H9 (cell line): ENCODE results near the gene CD244. TPM values are rescaled to one million over a fixed set of nuclear protein-coding genes. Genes with fewer than 3 reads are reported as not detected.

Experiments
- DNase-seq: peaks from one replicate; pipeline ENCODE4 v3.0.0-alpha.2; 2017
- H2AFZ ChIP-seq: one replicate; pipeline ENCODE4 v1.6.1; 2013; ENCODE audit warnings: mild to moderate bottlenecking, low read length, control low read depth, moderate library complexity
- H2AK5ac ChIP-seq: 2 replicates; pipeline ENCODE4 v1.6.1; 2013; ENCODE audit warnings: low read length, control low read depth, mixed read lengths; ENCODE audit not compliant: insufficient read length
- H2BK120ac ChIP-seq: one replicate; pipeline ENCODE4 v1.6.1; 2013; ENCODE audit warnings: low read depth, mild to moderate bottlenecking, low read length, control low read depth, inconsistent platforms; ENCODE audit not compliant: poor library complexity, severe bottlenecking
- H2BK12ac ChIP-seq: 2 replicates; pipeline ENCODE4 v1.6.1; 2013; ENCODE audit warnings: low read length, control low read depth, mixed read lengths, low read depth; ENCODE audit not compliant: insufficient read length
- H2BK15ac ChIP-seq: 2 replicates; pipeline ENCODE4 v1.6.1; 2013; ENCODE audit warnings: low read depth, low read length, control low read depth
- H2BK20ac ChIP-seq: one replicate; pipeline ENCODE4 v1.6.1; 2013; ENCODE audit warnings: low read depth, mild to moderate bottlenecking, low read length, control low read depth, inconsistent platforms; ENCODE audit not compliant: poor library complexity, severe bottlenecking
- H2BK5ac ChIP-seq: 2 replicates; pipeline ENCODE4 v1.6.1; 2013; ENCODE audit warnings: low read length, control low read depth, mixed read lengths; ENCODE audit not compliant: insufficient read length
- H3K14ac ChIP-seq: 2 replicates; pipeline ENCODE4 v1.6.1; 2013; ENCODE audit warnings: low read length, control low read depth; ENCODE audit not compliant: insufficient read depth
- H3K18ac ChIP-seq: 2 replicates; pipeline ENCODE4 v1.6.1; 2013; ENCODE audit warnings: low read depth, mild to moderate bottlenecking, mixed read lengths, low read length, control low read depth; ENCODE audit not compliant: insufficient read length
- H3K23ac ChIP-seq: 2 replicates; pipeline ENCODE4 v1.6.1; 2013; ENCODE audit warnings: low read length, control low read depth, mixed read lengths, low read depth; ENCODE audit not compliant: insufficient read length
- H3K23me2 ChIP-seq: 2 replicates; pipeline ENCODE4 v1.6.1; 2013; ENCODE audit warnings: low read depth, mild to moderate bottlenecking, mixed read lengths, low read length, control low read depth; ENCODE audit not compliant: insufficient read length, poor library complexity, severe bottlenecking
- H3K27ac ChIP-seq: 2 replicates; pipeline ENCODE4 v1.5.1; 2013; ENCODE audit warnings: low read length, control low read depth, mixed read lengths, low read depth; ENCODE audit not compliant: insufficient read length
- H3K27me3 ChIP-seq: 2 replicates; pipeline ENCODE4 v1.6.1; 2013; ENCODE audit warnings: low read length, control low read depth, inconsistent platforms; ENCODE audit not compliant: insufficient read depth
- H3K4ac ChIP-seq: 2 replicates; pipeline ENCODE4 v1.6.1; 2013; ENCODE audit warnings: low read depth, mild to moderate bottlenecking, control low read depth, inconsistent platforms, low read length, moderate library complexity
- H3K4me1 ChIP-seq: 2 replicates; pipeline ENCODE4 v1.6.1; 2013; ENCODE audit warnings: low read length, control low read depth, inconsistent platforms; ENCODE audit not compliant: insufficient read depth
- H3K4me2 ChIP-seq: 2 replicates; pipeline ENCODE4 v1.6.1; 2013; ENCODE audit warnings: low read length, control low read depth, mixed read lengths; ENCODE audit not compliant: insufficient read length, insufficient read depth
- H3K56ac ChIP-seq: 2 replicates; pipeline ENCODE4 v1.6.1; 2013; ENCODE audit warnings: low read depth, mild to moderate bottlenecking, mixed read lengths, low read length, control low read depth; ENCODE audit not compliant: insufficient read length
- H3K79me1 ChIP-seq: 2 replicates; pipeline ENCODE4 v1.6.1; 2013; ENCODE audit warnings: low read depth, mild to moderate bottlenecking, moderate library complexity, low read length, control low read depth, inconsistent platforms; ENCODE audit not compliant: insufficient read depth, poor library complexity, severe bottlenecking
- H3K79me2 ChIP-seq: 2 replicates; pipeline ENCODE4 v1.6.1; 2013; ENCODE audit warnings: low read length, control low read depth, inconsistent platforms; ENCODE audit not compliant: insufficient read depth
- H3K9ac ChIP-seq: 2 replicates; pipeline ENCODE4 v1.6.1; 2013; ENCODE audit warnings: low read length, control low read depth, mixed read lengths; ENCODE audit not compliant: insufficient read length; ENCODE audit errors: extremely low read depth
- H3K9me3 ChIP-seq: one replicate; pipeline ENCODE4 v1.6.1; 2013; ENCODE audit warnings: low read depth, low read length, inconsistent platforms; ENCODE audit not compliant: control insufficient read depth
- H3T11ph ChIP-seq: one replicate; pipeline ENCODE4 v1.6.1; 2013; ENCODE audit warnings: mild to moderate bottlenecking, low read length, control low read depth, inconsistent platforms
- H4K20me1 ChIP-seq: one replicate; pipeline ENCODE4 v1.6.1; 2013; ENCODE audit not compliant: control insufficient read depth, insufficient read length, insufficient read depth
- H4K5ac ChIP-seq: 2 replicates; pipeline ENCODE4 v1.6.1; 2013; ENCODE audit warnings: low read depth, mild to moderate bottlenecking, mixed read lengths, low read length, control low read depth; ENCODE audit not compliant: insufficient read length
- H4K8ac ChIP-seq: replicated peaks from 2 replicates; pipeline ENCODE4 v1.6.1; 2013; ENCODE audit warnings: low read length, control low read depth, mixed read lengths, low read depth; ENCODE audit not compliant: insufficient read length
- H4K91ac ChIP-seq: 2 replicates; pipeline ENCODE4 v1.6.1; 2013; ENCODE audit warnings: low read depth, mild to moderate bottlenecking, moderate library complexity, mixed read lengths, low read length, control low read depth; ENCODE audit not compliant: insufficient read length
- H3K27ac Mint-ChIP-seq, 3 experiments: 2 replicates in 2 of 3; 3 replicates in 1 of 3; pipeline ENCODE4 v1.8.0; 2020 to 2021; ENCODE audit warnings: mixed read lengths in 3 of 3, mild to moderate bottlenecking in 1 of 3, moderate library complexity in 1 of 3
- H3K27me3 Mint-ChIP-seq: 2 replicates; pipeline ENCODE4 v1.8.0; 2021; ENCODE audit warnings: low read depth, mild to moderate bottlenecking, moderate library complexity, mixed read lengths
- H3K36me3 Mint-ChIP-seq, 3 experiments: 2 replicates in 2 of 3; 3 replicates in 1 of 3; pipeline ENCODE4 v1.8.0; 2020 to 2021; ENCODE audit warnings: low read depth in 3 of 3, mixed read lengths in 3 of 3; ENCODE audit not compliant: insufficient read depth in 1 of 3
- H3K4me1 Mint-ChIP-seq, 2 experiments: 2 replicates each; pipeline ENCODE4 v1.8.0; 2020; ENCODE audit warnings: mixed read lengths in 2 of 2
- H3K4me3 Mint-ChIP-seq, 2 experiments: 2 replicates in 1 of 2; 3 replicates in 1 of 2; pipeline ENCODE4 v1.8.0; 2020 to 2021; ENCODE audit warnings: mild to moderate bottlenecking in 2 of 2, mixed read lengths in 2 of 2, moderate library complexity in 1 of 2
- H3K9me3 Mint-ChIP-seq, 2 experiments: 2 replicates in 1 of 2; 3 replicates in 1 of 2; pipeline ENCODE4 v1.8.0; 2020; ENCODE audit warnings: mild to moderate bottlenecking in 2 of 2, mixed read lengths in 2 of 2, moderate library complexity in 1 of 2
- WGBS: extraction: QIAGEN DNeasy Blood & Tissue Kit; methylation state at CpG from one replicate; pipeline ENCODE4 v1.1.7; 2013; ENCODE audit warnings: missing lambda C conversion rate, low lambda C conversion rate, mixed read lengths; ENCODE audit not compliant: insufficient read length; ENCODE audit errors: extremely low coverage; 5-methylcytosine and 5-hydroxymethylcytosine counted together
- total RNA-seq: library from RNA; stranded (reverse); gene quantifications from 2 replicates; pipeline ENCODE4 v1.2.1, GENCODE V29; 2021
- TF ChIP-seq, protein P1 (sequence below): fragments of 200-600 bp; sonication (generic); conservative IDR thresholded peaks from 3 replicates; pipeline ENCODE4 v1.8.0; 2021; ENCODE audit warnings: antibody characterized with exemption, mild to moderate bottlenecking

The CD244 gene
- total RNA-seq, 1 experiment from 2014 or later: not detected

- WGBS: no CpG with 5 or more reads among the region's 2 CpGs
These were observed 26.2 kb upstream of the CD244 start for GRCh38 chr1:160888926-160889325.

More at GRCh38 chr1:160888926-160889325, 26.2 kb upstream of the CD244 start:
- DNase-seq: no peak
- Histone ChIP-seq H3T11ph (no peak overlapping the region), H2BK20ac (no peak overlapping the region), H3K27ac (no peak overlapping the region), H4K8ac (no peak overlapping the region), H2BK120ac (no peak overlapping the region), H3K4me2 (no peak overlapping the region), H2AFZ (no peak overlapping the region), H3K4me1 (no peaks in the 10 kb centered on the region), H4K5ac (no peak overlapping the region), H3K23me2 (no peaks in the 10 kb centered on the region), H4K91ac (no peak overlapping the region), H2BK5ac (no peak overlapping the region), H3K18ac (no peak overlapping the region), H3K79me1 (no peaks in the 10 kb centered on the region), H3K4ac (no peak overlapping the region), H3K14ac (no peak overlapping the region), H3K56ac (no peak overlapping the region), H3K9me3 (no peaks in the 10 kb centered on the region), H2BK15ac (no peak overlapping the region), H3K79me2 (no peaks in the 10 kb centered on the region), H3K27me3 (no peaks in the 10 kb centered on the region), H2AK5ac (no peak overlapping the region), H2BK12ac (no peak overlapping the region), H3K23ac (no peak overlapping the region), H3K9ac (no peak overlapping the region), H4K20me1 (no peaks in the 10 kb centered on the region)
- Mint-ChIP-seq H3K4me3 (no peak overlapping the region), H3K9me3 (peaks cover 4% of the 10 kb centered on the region in 2 experiments; a peak in 2 of 5 replicates), H3K4me1 (no peaks in the 10 kb centered on the region), H3K27me3 (peaks cover 2% of the 10 kb centered on the region), H3K36me3 (no peaks in the 10 kb centered on the region; a peak in 1 of 7 replicates), H3K27ac (no peak overlapping the region)
- TF ChIP-seq, protein P1, sequence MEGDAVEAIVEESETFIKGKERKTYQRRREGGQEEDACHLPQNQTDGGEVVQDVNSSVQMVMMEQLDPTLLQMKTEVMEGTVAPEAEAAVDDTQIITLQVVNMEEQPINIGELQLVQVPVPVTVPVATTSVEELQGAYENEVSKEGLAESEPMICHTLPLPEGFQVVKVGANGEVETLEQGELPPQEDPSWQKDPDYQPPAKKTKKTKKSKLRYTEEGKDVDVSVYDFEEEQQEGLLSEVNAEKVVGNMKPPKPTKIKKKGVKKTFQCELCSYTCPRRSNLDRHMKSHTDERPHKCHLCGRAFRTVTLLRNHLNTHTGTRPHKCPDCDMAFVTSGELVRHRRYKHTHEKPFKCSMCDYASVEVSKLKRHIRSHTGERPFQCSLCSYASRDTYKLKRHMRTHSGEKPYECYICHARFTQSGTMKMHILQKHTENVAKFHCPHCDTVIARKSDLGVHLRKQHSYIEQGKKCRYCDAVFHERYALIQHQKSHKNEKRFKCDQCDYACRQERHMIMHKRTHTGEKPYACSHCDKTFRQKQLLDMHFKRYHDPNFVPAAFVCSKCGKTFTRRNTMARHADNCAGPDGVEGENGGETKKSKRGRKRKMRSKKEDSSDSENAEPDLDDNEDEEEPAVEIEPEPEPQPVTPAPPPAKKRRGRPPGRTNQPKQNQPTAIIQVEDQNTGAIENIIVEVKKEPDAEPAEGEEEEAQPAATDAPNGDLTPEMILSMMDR: no peak
